K562 (cell line): ENCODE data around the gene KATNAL2. TPM values are rescaled to one million over a fixed set of nuclear protein-coding genes. Genes with fewer than 3 reads are reported as not detected.

ENCODE experiments used
- ATAC-seq: fragments of 200-7000 bp; cut with Tn5 transposase; 3 replicates; pipeline ENCODE4 v1.9.1; 2020; ENCODE audit warnings: moderate library complexity
- BruUV-seq: library from RNA; stranded (reverse); fragments of 400-500 nt; replicated peaks from 2 replicates; lab custom pipeline; 2021; lab: Mats Ljungman, UMichigan
- CTCF ChIA-PET: fragments of 300-600 bp; formaldehyde crosslinking; extraction: SDS; loops from one replicate; lab custom pipeline; 2021; ENCODE audit warnings: low intra/inter-chr PET ratio; lab: Yijun Ruan, JAX
- POLR2A ChIA-PET: fragments of 300-600, 350-650 bp; sonication (Branson Sonifier 250); formaldehyde crosslinking; extraction: SDS; loops from one replicate; lab custom pipeline; 2021; ENCODE audit warnings: antibody characterized with exemption, inconsistent platforms; lab: Yijun Ruan, JAX
- DNase-seq, 4 experiments: peaks; one replicate each; pipeline versions ENCODE4 v3.0.0 to v3.0.0-alpha.2; 2011 to 2018; ENCODE audit warnings: low spot score in 3 of 4, mixed read lengths in 3 of 4; ENCODE audit errors: extremely low read depth in 1 of 4
- FAIRE-seq: peaks from 2 replicates; lab custom pipeline; 2011; peaks lifted over from hg19 to GRCh38; lab: Jason Lieb, UNC
- H2AFZ ChIP-seq: 2 replicates; pipeline ENCODE4 v1.6.0; 2011; ENCODE audit warnings: low read depth, low read length, control low read depth, inconsistent platforms
- H3K27ac ChIP-seq: fragments of 200-600 bp; 3 replicates; pipeline ENCODE4 v1.8.0; 2011; ENCODE audit warnings: low read depth, mild to moderate bottlenecking, control low read depth, inconsistent platforms, low read length, moderate library complexity, mixed read lengths; ENCODE audit errors: extremely low read depth
- H3K27me3 ChIP-seq, 2 experiments: fragments of 300-600 bp in 1 of 2; 2 replicates in 1 of 2; 3 replicates in 1 of 2; pipeline versions ENCODE4 v1.6.0 to v1.8.0; 2011; ENCODE audit warnings: inconsistent platforms in 2 of 2, low read length in 2 of 2, mild to moderate bottlenecking in 1 of 2, mixed read lengths in 1 of 2, moderate library complexity in 1 of 2; ENCODE audit not compliant: control insufficient read depth in 2 of 2, insufficient read depth in 2 of 2
- H3K36me3 ChIP-seq: fragments of 300-600 bp; 3 replicates; pipeline ENCODE4 v1.8.0; 2011; ENCODE audit warnings: mild to moderate bottlenecking, low read length, inconsistent platforms; ENCODE audit not compliant: control insufficient read depth, insufficient read depth
- H3K4me1 ChIP-seq, 2 experiments: fragments of 200-600 bp in 1 of 2; replicated peaks in 1 of 2; 2 replicates in 1 of 2; 3 replicates in 1 of 2; pipeline versions ENCODE4 v1.5.1 to v1.8.0; 2011; ENCODE audit warnings: inconsistent platforms in 2 of 2, low read length in 2 of 2, mild to moderate bottlenecking in 1 of 2, mixed read lengths in 1 of 2, moderate library complexity in 1 of 2; ENCODE audit not compliant: control insufficient read depth in 2 of 2, insufficient read depth in 2 of 2
- H3K4me2 ChIP-seq: 2 replicates; pipeline ENCODE4 v1.6.1; 2011; ENCODE audit warnings: low read length, control low read depth, inconsistent platforms, mixed read lengths; ENCODE audit not compliant: insufficient read depth
- H3K4me3 ChIP-seq: fragments of 200-600 bp; sonication (generic), shearing (Covaris generic); 2 replicates; pipeline ENCODE4 v1.5.1; 2016; ENCODE audit warnings: control low read depth, inconsistent platforms
- H3K79me2 ChIP-seq: fragments of 200-600 bp; 3 replicates; pipeline ENCODE4 v1.8.0; 2011; ENCODE audit warnings: low read length, inconsistent platforms; ENCODE audit not compliant: control insufficient read depth, insufficient read depth
- H3K9ac ChIP-seq, 2 experiments: 2 replicates each; pipeline versions ENCODE4 v1.6.0 to v1.6.1; 2011; ENCODE audit warnings: low read depth in 2 of 2, low read length in 2 of 2, control low read depth in 1 of 2, inconsistent platforms in 1 of 2, mild to moderate bottlenecking in 1 of 2, mixed read lengths in 1 of 2; ENCODE audit not compliant: insufficient read depth in 1 of 2
- H3K9me1 ChIP-seq: one replicate; pipeline ENCODE4 v1.6.0; 2011; ENCODE audit warnings: inconsistent platforms, mild to moderate bottlenecking, low read length, moderate library complexity; ENCODE audit not compliant: control insufficient read depth, insufficient read depth
- H3K9me3 ChIP-seq: replicated peaks from 2 replicates; pipeline ENCODE4 v1.5.1; 2011; ENCODE audit warnings: low read depth, low read length, inconsistent platforms; ENCODE audit not compliant: control insufficient read depth, insufficient read depth
- H4K20me1 ChIP-seq: replicated peaks from 2 replicates; pipeline ENCODE4 v1.6.1; 2011; ENCODE audit warnings: low read length, inconsistent platforms, mixed read lengths; ENCODE audit not compliant: control insufficient read depth, insufficient read depth
- GATAD2B ChIP-seq: fragments of 450-650 bp; IDR thresholded peaks from 2 replicates; pipeline ENCODE4 v1.6.1; 2017; ENCODE audit warnings: mild to moderate bottlenecking, borderline replicate concordance
- MAZ ChIP-seq, 2 experiments: fragments of 450-650 bp in 1 of 2; sonication (generic) in 1 of 2; formaldehyde crosslinking; IDR thresholded peaks in 1 of 2; conservative IDR thresholded peaks in 1 of 2; 2 replicates each; pipeline versions ENCODE4 v1.4.0 to v1.5.0; 2020; ENCODE audit warnings: mild to moderate bottlenecking in 1 of 2, missing genetic modification reagents in 1 of 2
- NFATC3 ChIP-seq: fragments of 450-650 bp; IDR thresholded peaks from 2 replicates; pipeline ENCODE4 v1.6.1; 2017; ENCODE audit warnings: mild to moderate bottlenecking
- NR2C1 ChIP-seq, 2 experiments: fragments of 450-650 bp; IDR thresholded peaks; 2 replicates each; pipeline ENCODE4 v1.6.1; 2017; ENCODE audit warnings: mild to moderate bottlenecking in 2 of 2, antibody characterized with exemption in 1 of 2, inconsistent platforms in 1 of 2, missing compliant biosample characterization in 1 of 2, missing genetic modification characterization in 1 of 2
- POLR2B ChIP-seq: fragments of 450-650 bp; IDR thresholded peaks from 2 replicates; pipeline ENCODE4 v1.6.1; 2018; ENCODE audit warnings: low read depth; ENCODE audit not compliant: partially characterized antibody
- ZBTB11 ChIP-seq, 3 experiments: fragments of 200-800 bp in 1 of 3; fragments of 250-450 bp in 1 of 3; fragments of 450-650 bp in 1 of 3; sonication (Bioruptor Pico) in 1 of 3; sonication (Bioruptor generic) in 1 of 3; formaldehyde crosslinking in 1 of 3; IDR thresholded peaks; 2 replicates each; pipeline versions ENCODE4 v1.6.1 to v1.8.0; 2016 to 2022; ENCODE audit warnings: mild to moderate bottlenecking in 2 of 3, missing genetic modification characterization in 2 of 3, missing compliant biosample characterization in 1 of 3, moderate library complexity in 1 of 3
- ZNF175 ChIP-seq: fragments of 200-800 bp; sonication (Bioruptor generic); IDR thresholded peaks from 2 replicates; pipeline ENCODE4 v1.6.1; 2016; ENCODE audit warnings: low read depth, mild to moderate bottlenecking, missing genetic modification characterization, missing compliant biosample characterization
- ZNF280A ChIP-seq: fragments of 450-650 bp; IDR thresholded peaks from 2 replicates; pipeline ENCODE4 v1.6.1; 2018; ENCODE audit warnings: mild to moderate bottlenecking, low read depth; ENCODE audit not compliant: partially characterized antibody
- ZNF511 ChIP-seq: sonication (generic); formaldehyde crosslinking; IDR thresholded peaks from 2 replicates; pipeline ENCODE4 v1.8.0; 2022; ENCODE audit warnings: mild to moderate bottlenecking, missing genetic modification reagents
- WGBS: fragments of 100-300 bp; shearing (Covaris generic); methylation state at CpG from one replicate; pipeline ENCODE4 v1.1.6; 2016; ENCODE audit warnings: low coverage, mixed read lengths; ENCODE audit not compliant: insufficient coverage; ENCODE audit errors: missing lambda C conversion rate; 5-methylcytosine and 5-hydroxymethylcytosine counted together
- in situ Hi-C: fragments of 300-500 bp; cut with MboI; formaldehyde crosslinking; loops from 4 replicates; pipeline ENCODE4 v1.15.0; 2018; ENCODE audit warnings: inconsistent platforms, mixed read lengths
- intact Hi-C: fragments of 100-400 bp; cut with micrococcal nuclease; formaldehyde crosslinking; loops from 2 replicates; pipeline ENCODE4 v1.14.2; 2022
- polyA plus RNA-seq, 8 experiments: library from polyadenylated mRNA; depleted of rRNA in 4 of 8; stranded (reverse) in 5 of 8; unstranded in 3 of 8; fragments of >200 nt; fragmentation: Nextera tagmentation in 2 of 8; fragmentation: Illumina TruSeq in 1 of 8; extraction: Ambion mirVana in 2 of 8; extraction: Trizol in 1 of 8; gene quantifications; 2 replicates each; pipeline versions ENCODE4 v1.2.1 to v1.2.3, GENCODE V29; 2011 to 2014; ENCODE audit warnings: inconsistent platforms in 1 of 8, missing spikeins in 1 of 8
- total RNA-seq, 7 experiments: library from RNA; depleted of rRNA in 6 of 7; stranded (reverse); fragments of >200 nt in 6 of 7; fragmentation: Illumina TruSeq in 2 of 7; extraction: Trizol in 2 of 7; gene quantifications; 2 replicates each; pipeline versions ENCODE4 v1.2.1 to v1.2.3, GENCODE V29; 2011 to 2021; ENCODE audit warnings: low replicate concordance in 1 of 7

KATNAL2 gene
- total and polyA plus RNA-seq, 9 of the 15 experiments (the other 6 are each of a cell fraction or from before 2014, with no cell fraction given), result 0.08 to 1.2 (median 0.48) TPM

DNA sequence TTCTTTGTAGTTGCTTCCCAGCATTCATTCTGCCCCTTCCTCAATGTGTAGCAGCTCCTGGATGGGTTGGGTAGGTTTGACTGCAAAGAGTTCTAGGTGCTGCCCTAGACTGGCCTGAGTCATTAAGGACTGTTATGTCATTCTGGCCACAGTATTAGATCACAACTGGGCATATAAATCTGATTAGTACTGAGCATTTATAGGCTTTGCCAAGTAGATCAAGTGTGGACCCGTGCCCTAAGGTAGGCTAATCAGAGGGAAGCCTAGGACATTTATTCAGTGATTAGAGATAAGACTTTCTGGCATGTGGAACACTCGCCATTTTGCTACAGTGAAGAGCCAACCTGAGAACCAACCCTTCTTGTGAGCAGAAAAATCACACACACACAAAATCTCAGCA is 2.7 kb downstream of the KATNAL2 start:
- ChIA-PET CTCF (no interaction called here), POLR2A (no interaction called here)
- no TSS peak for BruUV-seq
- Histone ChIP-seq H3K27ac (no peak overlapping the region), H3K4me3 (no peak overlapping the region), H3K9me3 (no peaks in the 10 kb centered on the region), H2AFZ (no peak overlapping the region), H3K79me2 (peaks cover 19% of the 10 kb centered on the region), H3K9me1 (no peaks in the 10 kb centered on the region), H3K4me2 (no peak overlapping the region), H3K27me3 (no peaks in the 10 kb centered on the region), H3K36me3 (no peaks in the 10 kb centered on the region), H3K4me1 (peaks cover 3 to 10% of the 10 kb centered on the region in 2 experiments; a peak in 4 of 5 replicates), H3K9ac (no peak overlapping the region), H4K20me1 (no peaks in the 10 kb centered on the region)
- ATAC-seq (no peak), FAIRE-seq (no peak), DNase-seq (no peak)
- in situ Hi-C loops (no loop called here), intact Hi-C loops (no loop called here)
- WGBS, result 71% methylated on average over 2 of the region's 2 CpGs
- TF ChIP-seq ZBTB11 (CRISPR knock-in tag; IDR thresholded peaks at IDR 0.05), result no peak
- no peak for TF ChIP-seq NFATC3
- TF ChIP-seq ZNF175, result no peak
- no peak for TF ChIP-seq POLR2B
- no peak for TF ChIP-seq ZNF511 (CRISPR knock-in tag)
- TF ChIP-seq NR2C1 (IDR thresholded peaks at IDR 0.05), result no peak
- TF ChIP-seq NR2C1 (tag; IDR thresholded peaks at IDR 0.05), result no peak
- TF ChIP-seq GATAD2B, result no peak
- TF ChIP-seq ZNF280A, result no peak
- TF ChIP-seq MAZ (CRISPR knock-in tag; conservative IDR thresholded peaks at IDR 0.05 in 1 of 2, IDR thresholded peaks at IDR 0.05 in 1 of 2), result no peak
